Measurements from ENCODE around the gene KRTAP3-2. TPM values are rescaled to one million over a fixed set of nuclear protein-coding genes. Genes with fewer than 3 reads are reported as not detected.
"Not testable (repeated sequence)": the region's sequence is repeated elsewhere in the genome, so short reads cannot be mapped to it uniquely, and the experiment has no call there.

KRTAP3-2 gene
- total and polyA plus RNA-seq, 8 donors, result not detected

DNA sequence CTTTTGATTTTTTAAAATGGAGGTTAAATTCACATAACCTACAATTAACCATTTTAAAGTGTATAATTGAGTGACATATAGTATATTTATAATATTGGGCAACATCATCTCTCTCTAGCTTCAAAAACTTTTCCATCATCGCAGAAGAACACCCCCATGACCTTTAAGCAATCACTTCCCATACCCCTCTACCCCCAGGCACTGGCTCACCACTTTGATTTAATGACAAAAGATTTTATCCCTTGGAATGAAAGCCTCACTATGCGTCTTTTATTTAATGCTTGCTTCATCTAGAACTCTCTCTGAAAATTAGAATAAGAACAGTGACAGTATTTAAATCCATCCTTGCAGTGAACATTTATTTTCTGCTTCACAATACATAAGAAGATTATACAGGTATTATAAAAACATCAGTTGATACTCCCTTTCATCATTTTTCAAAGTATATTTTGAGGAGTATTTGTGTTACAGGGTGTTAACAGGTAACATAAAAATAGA lies 38.2 kb upstream of the KRTAP3-2 start:
- no peak overlapping the region for H3K4me3 ChIP-seq
- H3K36me3 ChIP-seq, result no peaks in the 10 kb centered on the region
- WGBS, 5 donors, result 74 to 88% (median 82%) methylated on average over 2 of the region's 2 CpGs
- H3K9me3 ChIP-seq, result peaks cover 0 to 2% (median 0%) of the 10 kb centered on the region in 4 donors
- peaks cover 0 to 7% (median 0%) of the 10 kb centered on the region in 3 donors for H3K27me3 ChIP-seq
- no peak for DNase-seq
- H3K27ac ChIP-seq, result no peak overlapping the region
- H3K4me1 ChIP-seq, result no peaks in the 10 kb centered on the region
- intact Hi-C loops (cut with DNase I; ENCODE audit: low total_unique reads), result no loop called here
- TF ChIP-seq POLR2A (IDR thresholded peaks at IDR 0.05), result no peak
- TF ChIP-seq EP300 (IDR thresholded peaks at IDR 0.05), result no peak
- TF ChIP-seq, protein P1, sequence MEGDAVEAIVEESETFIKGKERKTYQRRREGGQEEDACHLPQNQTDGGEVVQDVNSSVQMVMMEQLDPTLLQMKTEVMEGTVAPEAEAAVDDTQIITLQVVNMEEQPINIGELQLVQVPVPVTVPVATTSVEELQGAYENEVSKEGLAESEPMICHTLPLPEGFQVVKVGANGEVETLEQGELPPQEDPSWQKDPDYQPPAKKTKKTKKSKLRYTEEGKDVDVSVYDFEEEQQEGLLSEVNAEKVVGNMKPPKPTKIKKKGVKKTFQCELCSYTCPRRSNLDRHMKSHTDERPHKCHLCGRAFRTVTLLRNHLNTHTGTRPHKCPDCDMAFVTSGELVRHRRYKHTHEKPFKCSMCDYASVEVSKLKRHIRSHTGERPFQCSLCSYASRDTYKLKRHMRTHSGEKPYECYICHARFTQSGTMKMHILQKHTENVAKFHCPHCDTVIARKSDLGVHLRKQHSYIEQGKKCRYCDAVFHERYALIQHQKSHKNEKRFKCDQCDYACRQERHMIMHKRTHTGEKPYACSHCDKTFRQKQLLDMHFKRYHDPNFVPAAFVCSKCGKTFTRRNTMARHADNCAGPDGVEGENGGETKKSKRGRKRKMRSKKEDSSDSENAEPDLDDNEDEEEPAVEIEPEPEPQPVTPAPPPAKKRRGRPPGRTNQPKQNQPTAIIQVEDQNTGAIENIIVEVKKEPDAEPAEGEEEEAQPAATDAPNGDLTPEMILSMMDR (IDR thresholded peaks at IDR 0.05), result no peak
- TF ChIP-seq POLR2AphosphoS5 (IDR thresholded peaks at IDR 0.05), result no peak

DNA sequence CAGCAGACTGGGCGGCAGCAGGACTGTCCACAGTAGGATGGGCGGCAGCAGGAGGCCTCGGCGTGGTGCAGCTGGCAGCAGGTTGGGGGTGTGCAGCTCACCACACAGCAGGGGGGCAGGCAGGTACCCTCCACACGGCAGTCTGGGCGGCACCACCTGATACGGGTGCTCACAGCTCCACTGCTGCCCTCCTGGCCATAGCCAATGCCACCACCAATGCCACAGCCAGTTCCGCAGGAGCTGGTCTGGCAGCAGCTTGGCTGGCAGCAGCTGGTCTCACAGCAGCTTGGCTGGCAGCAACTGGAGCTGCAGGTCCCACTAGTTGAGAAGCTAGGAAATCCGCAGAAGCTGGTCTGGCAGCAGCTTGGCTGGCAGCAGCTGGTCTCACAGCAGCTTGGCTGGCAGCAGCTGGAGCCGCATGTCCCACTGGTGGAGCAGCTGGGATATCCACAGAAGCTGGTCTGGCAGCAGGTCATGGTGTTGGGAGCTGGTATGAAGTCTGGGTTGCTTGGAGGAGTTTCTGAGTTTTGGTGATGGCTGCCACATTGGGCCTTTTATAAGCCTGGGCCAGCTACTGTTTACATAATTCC lies 34.7 kb upstream of the KRTAP3-2 start, which contains the start of gene KRTAP1-3:
KRTAP1-3 (minus strand) TSS at position 529 of the 590 bp plus-strand sequence; CDS start at position 476, 53 bp downstream.
- intact Hi-C loops (cut with DNase I; ENCODE audit: low total_unique reads); H3K9me3 ChIP-seq; H3K27ac ChIP-seq; H3K36me3 ChIP-seq; H3K27me3 ChIP-seq; H3K4me1 ChIP-seq; DNase-seq; H3K4me3 ChIP-seq: not testable (repeated sequence)
- WGBS, 5 donors, result 82 to 88% (median 83%) methylated on average over 4 to 10 of the region's 10 CpGs

DNA sequence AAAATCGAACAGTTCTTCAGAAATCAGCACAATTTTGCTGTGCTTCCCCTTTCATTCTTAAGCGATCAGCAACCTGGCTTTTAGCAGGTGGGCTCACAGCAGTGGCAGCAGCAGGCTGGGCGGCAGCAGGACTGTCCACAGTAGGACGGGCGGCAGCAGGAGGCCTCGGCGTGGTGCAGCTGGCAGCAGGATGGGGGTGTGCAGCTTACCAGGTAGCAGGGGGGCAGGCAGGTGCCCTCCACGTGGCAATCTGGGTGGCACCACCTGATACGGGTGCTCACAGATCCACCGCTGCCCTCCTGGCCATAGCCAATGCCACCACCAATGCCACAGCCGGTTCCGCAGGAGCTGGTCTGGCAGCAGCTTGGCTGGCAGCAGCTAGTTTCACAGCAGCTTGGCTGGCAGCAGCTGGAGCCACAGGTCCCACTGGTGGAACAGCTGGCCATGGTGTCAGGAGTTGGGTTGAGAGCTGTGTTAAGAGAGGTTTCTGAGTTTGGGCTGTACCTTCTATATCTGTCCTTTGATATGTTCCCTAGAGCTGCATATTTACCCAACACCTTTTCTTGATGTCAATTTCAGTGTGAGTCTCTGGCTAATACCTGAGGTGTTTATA lies 30.0 kb upstream of the KRTAP3-2 start, which contains the start of gene KRTAP1-4:
KRTAP1-4 (minus strand) TSS at position 563 of the 613 bp plus-strand sequence; CDS start at position 446, 117 bp downstream.
- Histone ChIP-seq H3K27ac (no peak within 1 kb of the TSS), H3K4me1 (no peaks in the 10 kb centered on the region), H3K9me3 (no peaks in the 10 kb centered on the region), H3K36me3 (no peaks in the 10 kb centered on the region), H3K4me3 (no peak within 1 kb of the TSS), H3K27me3 (peaks cover 0 to 4% (median 0%) of the 10 kb centered on the region in 3 donors)
- TF ChIP-seq POLR2A (IDR thresholded peaks at IDR 0.05), result no peak
- TF ChIP-seq, protein P1 (IDR thresholded peaks at IDR 0.05), result no peak
- no peak for TF ChIP-seq EP300 (IDR thresholded peaks at IDR 0.05)
- no peak for TF ChIP-seq POLR2AphosphoS5 (IDR thresholded peaks at IDR 0.05)
- intact Hi-C loops (cut with DNase I; ENCODE audit: low total_unique reads), result no loop called here
- 77 to 87% (median 84%) methylated on average over 10 to 12 of the region's 12 CpGs for WGBS, 5 donors
- DNase-seq, result no peak

DNA sequence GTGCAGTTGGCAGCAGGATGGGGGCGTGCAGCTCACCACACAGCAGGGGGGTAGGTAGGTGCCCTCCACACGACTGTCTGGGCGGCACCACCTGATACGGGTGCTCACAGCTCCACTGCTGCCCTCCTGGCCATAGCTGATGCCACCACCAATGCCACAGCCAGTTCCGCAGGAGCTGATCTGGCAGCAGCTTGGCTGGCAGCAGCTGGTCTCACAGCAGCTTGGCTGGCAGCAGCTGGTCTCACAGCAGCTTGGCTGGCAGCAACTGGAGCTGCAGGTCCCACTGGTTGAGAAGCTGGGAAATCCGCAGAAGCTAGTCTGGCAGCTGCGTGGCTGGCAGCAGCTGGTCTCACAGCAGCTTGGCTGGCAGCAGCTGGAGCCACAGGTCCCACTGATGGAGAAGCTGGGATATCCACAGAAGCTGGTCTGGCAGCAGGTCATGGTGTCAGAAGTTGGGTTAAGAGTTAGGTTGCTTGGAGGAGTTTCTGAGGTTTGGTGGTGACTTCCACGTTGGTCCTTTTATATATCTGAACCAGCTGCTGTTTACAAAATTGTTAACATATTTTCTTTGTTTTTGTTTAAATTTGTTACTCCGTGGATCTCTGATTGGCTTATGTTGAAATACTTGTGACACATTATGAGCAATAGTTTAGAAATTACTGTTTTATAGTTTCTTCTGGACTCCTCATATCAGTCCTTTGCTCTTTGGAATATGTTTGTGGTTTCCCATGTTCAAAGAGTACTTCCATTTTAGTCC lies 27.2 kb upstream of the KRTAP3-2 start, which contains the start of gene KRTAP1-5:
KRTAP1-5 (minus strand) TSS at position 494 of the 757 bp plus-strand sequence; CDS start at position 441, 53 bp downstream.
- no peak for DNase-seq
- WGBS, 5 donors, result 56 to 73% (median 72%) methylated on average over 9 of the region's 9 CpGs
- H3K27me3 ChIP-seq, result peaks cover 0 to 4% (median 0%) of the 10 kb centered on the region in 3 donors
- H3K4me1 ChIP-seq, result no peaks in the 10 kb centered on the region
- peaks cover 0 to 2% (median 0%) of the 10 kb centered on the region in 4 donors for H3K9me3 ChIP-seq
- H3K4me3 ChIP-seq, result no peak within 1 kb of the TSS
- H3K36me3 ChIP-seq, result no peaks in the 10 kb centered on the region
- no peak within 1 kb of the TSS for H3K27ac ChIP-seq
- intact Hi-C loops (cut with DNase I; ENCODE audit: low total_unique reads), result no loop called here
- TF ChIP-seq POLR2AphosphoS5 (IDR thresholded peaks at IDR 0.05) (no peak), EP300 (IDR thresholded peaks at IDR 0.05) (no peak), POLR2A (IDR thresholded peaks at IDR 0.05) (no peak)
- TF ChIP-seq, protein P1 (IDR thresholded peaks at IDR 0.05), result no peak
